ENCODE results near the gene CLSTN2.

DNA sequence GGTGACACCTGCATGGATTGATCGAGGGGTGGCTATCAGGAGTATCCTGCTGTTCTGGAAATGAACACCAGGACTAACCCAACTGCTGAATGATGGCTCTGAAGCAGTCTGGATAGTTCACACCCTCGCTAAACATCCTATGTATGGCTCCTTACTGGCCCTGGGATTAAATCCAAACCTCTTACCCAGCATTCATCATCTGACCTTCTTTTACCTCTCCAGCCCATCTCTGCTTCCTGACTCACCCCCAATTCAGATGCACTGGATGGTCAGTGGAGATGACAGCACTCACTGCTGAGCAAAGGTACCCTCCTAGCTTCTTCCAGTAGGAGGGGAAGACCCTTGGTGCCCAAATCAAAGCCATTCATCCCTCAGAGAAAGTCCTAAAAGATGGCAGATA is 507.6 kb downstream of the CLSTN2 start:
- TF ChIP-seq CTCF (IDR thresholded peaks at IDR 0.05) = no peak
- no peak for TF ChIP-seq POLR2A (IDR thresholded peaks at IDR 0.05)
